MCF 10A (cell line): Measurements from ENCODE around the gene PRRT1. TPM values are rescaled to one million over a fixed set of nuclear protein-coding genes. Genes with fewer than 3 reads are reported as not detected.

ENCODE experiments used
- BruUV-seq: library from RNA; stranded (reverse); fragments of 400-500 nt; replicated peaks from 2 replicates; lab custom pipeline; 2021; lab: Mats Ljungman, UMichigan
- CTCF ChIA-PET: fragments of 300-600 bp; sonication (Branson Sonifier 250); formaldehyde crosslinking; extraction: SDS; loops from one replicate; lab custom pipeline; 2021; ENCODE audit warnings: antibody characterized with exemption, inconsistent platforms; lab: Yijun Ruan, JAX
- POLR2A ChIA-PET: fragments of 300-600, 350-650 bp; sonication (Branson Sonifier 250); formaldehyde crosslinking; extraction: SDS; loops from one replicate; lab custom pipeline; 2020; ENCODE audit warnings: antibody characterized with exemption, inconsistent platforms; lab: Yijun Ruan, JAX
- DNase-seq: peaks from one replicate; pipeline ENCODE4 v3.0.0-alpha.2; 2018; ENCODE audit not compliant: unreplicated experiment
- H3K27ac Mint-ChIP-seq: one replicate; pipeline ENCODE4 v1.8.0; 2022; ENCODE audit warnings: mild to moderate bottlenecking, low read depth, mixed read lengths; ENCODE audit not compliant: unreplicated experiment
- H3K27me3 Mint-ChIP-seq: one replicate; pipeline ENCODE4 v1.8.0; 2022; ENCODE audit warnings: mixed read lengths; ENCODE audit not compliant: insufficient read depth, unreplicated experiment
- H3K36me3 Mint-ChIP-seq: one replicate; pipeline ENCODE4 v1.8.0; 2022; ENCODE audit warnings: mild to moderate bottlenecking, moderate library complexity, mixed read lengths; ENCODE audit not compliant: insufficient read depth, unreplicated experiment
- H3K4me1 Mint-ChIP-seq: one replicate; pipeline ENCODE4 v1.8.0; 2022; ENCODE audit warnings: mixed read lengths; ENCODE audit not compliant: insufficient read depth, unreplicated experiment
- H3K4me3 Mint-ChIP-seq: one replicate; pipeline ENCODE4 v1.8.0; 2022; ENCODE audit warnings: mild to moderate bottlenecking, moderate library complexity, mixed read lengths; ENCODE audit not compliant: unreplicated experiment
- H3K9me3 Mint-ChIP-seq: one replicate; pipeline ENCODE4 v1.8.0; 2022; ENCODE audit warnings: mixed read lengths; ENCODE audit not compliant: unreplicated experiment
- intact Hi-C: fragments of 100-400 bp; cut with micrococcal nuclease; formaldehyde crosslinking; loops from 2 replicates; pipeline ENCODE4 v1.14.1; 2022
- total RNA-seq: library from RNA; stranded (reverse); gene quantifications from 2 replicates; pipeline ENCODE4 v1.2.3, GENCODE V29; 2022
- TF ChIP-seq, protein P1 (sequence below): fragments of 200-600 bp; IDR thresholded peaks from one replicate; pipeline ENCODE4 v1.8.0; 2022; ENCODE audit warnings: antibody characterized with exemption, mild to moderate bottlenecking; ENCODE audit not compliant: unreplicated experiment

Gene PRRT1
- total RNA-seq, 1 experiment from 2014 or later, result 0.19 TPM

DNA sequence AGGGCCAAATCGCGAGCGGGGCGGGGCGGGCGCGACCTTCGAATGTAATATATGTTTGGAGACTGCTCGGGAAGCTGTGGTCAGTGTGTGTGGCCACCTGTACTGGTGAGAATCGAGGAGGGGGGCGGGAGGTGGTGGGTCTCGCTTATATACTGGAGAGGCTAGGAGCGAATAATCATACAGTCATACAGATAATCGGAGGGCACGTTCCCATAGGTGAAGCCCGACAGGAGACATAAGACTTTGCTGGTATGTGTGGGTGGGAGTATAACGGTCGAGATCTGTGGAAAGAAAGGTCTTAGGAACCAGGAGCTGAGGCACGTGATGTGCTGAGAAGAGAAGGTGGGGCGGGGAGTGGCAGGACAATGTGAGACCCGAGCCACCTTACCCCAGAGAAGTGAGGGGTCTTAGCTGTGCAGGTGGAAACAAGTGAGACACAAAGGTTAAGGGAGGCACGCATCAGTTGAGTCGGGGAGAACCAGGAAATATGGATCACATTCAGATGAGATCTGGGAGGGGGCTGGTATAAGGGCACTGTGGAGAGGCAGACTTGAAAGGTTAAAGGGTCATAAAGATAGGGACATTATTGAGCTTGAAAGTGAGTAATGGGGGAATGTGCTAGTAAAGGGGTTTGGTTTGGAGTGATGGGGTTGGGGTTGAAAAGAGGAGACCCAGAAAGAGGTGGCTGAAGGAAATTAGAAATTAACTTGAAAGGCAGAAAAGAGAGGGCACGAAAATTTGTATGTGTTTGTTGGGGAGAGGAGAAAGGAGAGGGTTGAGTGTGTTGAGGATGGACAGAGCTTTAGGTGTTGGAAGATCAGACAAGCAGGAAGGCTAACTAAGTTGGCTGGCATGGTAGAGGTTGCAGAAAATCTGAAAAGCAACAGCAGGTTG, 27.1 kb upstream of the PRRT1 start:
- Mint-ChIP-seq H3K4me3 (peak overlapping the region; percentile 79), H3K4me1 (peaks cover 47% of the 10 kb centered on the region), H3K9me3 (no peaks in the 10 kb centered on the region), H3K27me3 (no peaks in the 10 kb centered on the region), H3K36me3 (peaks cover 50% of the 10 kb centered on the region), H3K27ac (peak overlapping the region; percentile 91)
- no peak for DNase-seq
- TF ChIP-seq, protein P1, sequence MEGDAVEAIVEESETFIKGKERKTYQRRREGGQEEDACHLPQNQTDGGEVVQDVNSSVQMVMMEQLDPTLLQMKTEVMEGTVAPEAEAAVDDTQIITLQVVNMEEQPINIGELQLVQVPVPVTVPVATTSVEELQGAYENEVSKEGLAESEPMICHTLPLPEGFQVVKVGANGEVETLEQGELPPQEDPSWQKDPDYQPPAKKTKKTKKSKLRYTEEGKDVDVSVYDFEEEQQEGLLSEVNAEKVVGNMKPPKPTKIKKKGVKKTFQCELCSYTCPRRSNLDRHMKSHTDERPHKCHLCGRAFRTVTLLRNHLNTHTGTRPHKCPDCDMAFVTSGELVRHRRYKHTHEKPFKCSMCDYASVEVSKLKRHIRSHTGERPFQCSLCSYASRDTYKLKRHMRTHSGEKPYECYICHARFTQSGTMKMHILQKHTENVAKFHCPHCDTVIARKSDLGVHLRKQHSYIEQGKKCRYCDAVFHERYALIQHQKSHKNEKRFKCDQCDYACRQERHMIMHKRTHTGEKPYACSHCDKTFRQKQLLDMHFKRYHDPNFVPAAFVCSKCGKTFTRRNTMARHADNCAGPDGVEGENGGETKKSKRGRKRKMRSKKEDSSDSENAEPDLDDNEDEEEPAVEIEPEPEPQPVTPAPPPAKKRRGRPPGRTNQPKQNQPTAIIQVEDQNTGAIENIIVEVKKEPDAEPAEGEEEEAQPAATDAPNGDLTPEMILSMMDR, result no peak
- ChIA-PET POLR2A (interaction anchor here (0.6 to 5.0 kb wide), 15 partner anchors 8 to 793 kb away, joined by 3 to 112 read pairs (median 4); partner anchors contain the start of genes ATF6B, DXO, FKBPL and GPSM3), CTCF (interaction anchor here (1.1 to 2.0 kb wide), 3 partner anchors 17 to 1098 kb away, joined by 4 to 6 read pairs (median 4); partner anchors contain the start of gene B3GALT4)
- intact Hi-C loops, result loop anchor here (1.0 kb wide), 1 partner anchor 17 kb away; no protein-coding TSS in a partner anchor
- BruUV-seq, result no TSS peak

DNA sequence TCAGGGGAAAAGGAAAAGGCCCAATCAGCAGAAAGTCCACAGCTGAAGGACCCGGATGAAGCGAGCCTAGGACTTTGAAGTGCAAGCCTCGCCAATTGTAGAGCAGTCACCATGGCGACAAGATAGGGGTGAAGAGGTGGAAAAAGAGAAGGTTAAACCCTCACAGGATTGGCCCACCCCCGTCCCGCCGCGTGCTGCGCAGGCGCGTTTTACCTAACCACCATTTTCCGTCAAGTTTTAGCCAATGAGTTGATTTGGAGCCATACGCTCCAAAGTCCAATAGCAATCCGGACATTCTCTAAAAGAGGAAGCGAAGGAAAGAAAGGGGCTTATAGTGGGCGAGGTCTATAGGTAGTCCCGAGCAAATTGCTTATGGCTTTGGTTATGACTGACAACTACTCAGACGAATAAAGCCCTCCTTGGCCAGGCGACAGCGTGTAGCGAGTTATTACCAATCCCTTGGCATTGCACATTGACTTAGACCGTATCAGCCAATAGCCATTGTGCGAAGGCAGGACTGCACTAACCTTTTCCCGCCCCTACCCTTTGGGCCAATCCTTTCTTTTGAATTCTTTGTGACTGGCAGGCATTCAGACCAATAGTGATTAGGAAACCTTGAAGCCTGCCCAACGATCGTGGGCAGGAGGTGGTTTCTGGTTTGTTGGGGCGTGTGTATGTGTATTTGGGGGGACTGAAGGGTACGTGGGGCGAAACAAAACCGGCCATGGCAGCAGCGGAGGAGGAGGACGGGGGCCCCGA, 26.2 kb upstream of the PRRT1 start, which contains the start of gene RNF5:
Gene RNF5, plus strand, starts transcription at position 618 of the 759 bp plus-strand sequence. Its CDS starts 107 bp downstream, at position 725.
- H3K4me1 Mint-ChIP-seq, result peaks cover 55% of the 10 kb centered on the region
- no TSS peak for BruUV-seq
- ChIA-PET CTCF (interaction anchor here (0.6 to 1.3 kb wide), 2 partner anchors 11 to 12 kb away, joined by 3 read pairs; partner anchors contain the start of gene PBX2), POLR2A (interaction anchor here (0.6 to 5.0 kb wide), 23 partner anchors 8 to 1095 kb away, joined by 3 to 112 read pairs (median 4); partner anchors contain the start of genes ATF6B, DXO, EHMT2 and FKBPL)
- DNase-seq, result peak; percentile 100
- intact Hi-C loops, result loop anchor here (1.0 kb wide), 2 partner anchors 17 to 24 kb away; partner anchors contain the start of gene PPT2
- peak within 1 kb of the TSS; percentile 91 for H3K27ac Mint-ChIP-seq
- H3K27me3 Mint-ChIP-seq, result no peaks in the 10 kb centered on the region
- H3K36me3 Mint-ChIP-seq, result peaks cover 44% of the 10 kb centered on the region
- H3K4me3 Mint-ChIP-seq, result peak within 1 kb of the TSS; percentile 79
- H3K9me3 Mint-ChIP-seq, result no peaks in the 10 kb centered on the region
- TF ChIP-seq, protein P1, result no peak

DNA sequence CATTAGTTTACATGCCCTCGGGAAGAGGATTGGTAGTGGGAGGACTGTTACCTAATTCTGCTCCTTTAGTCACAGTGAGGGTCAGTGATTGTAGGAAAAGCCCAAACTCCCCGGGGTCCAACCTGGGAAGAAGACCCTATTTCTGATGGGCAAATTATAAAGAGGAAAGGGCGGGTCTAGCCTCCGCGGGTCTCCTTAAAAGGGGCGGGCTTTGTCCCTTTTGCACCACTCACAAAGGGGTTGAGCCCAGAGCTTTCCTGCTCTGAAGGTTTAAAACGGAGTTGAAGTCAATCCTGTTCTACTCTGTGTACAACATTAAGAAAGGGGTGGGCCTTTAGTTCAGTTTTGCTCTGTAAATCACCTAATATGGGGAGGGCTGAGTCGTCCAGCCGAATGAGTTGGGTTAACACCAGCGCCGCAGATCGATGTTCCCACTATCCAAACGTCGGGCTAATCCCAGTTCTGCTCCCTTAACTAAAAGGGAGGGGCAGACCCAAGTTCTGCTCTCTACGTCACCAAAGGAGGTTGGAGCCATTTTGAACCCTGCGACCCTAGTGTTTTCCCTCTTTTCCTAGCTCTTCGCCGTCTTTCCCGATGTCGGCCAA, 25.5 kb upstream of the PRRT1 start:
- H3K4me1 Mint-ChIP-seq, result peaks cover 58% of the 10 kb centered on the region
- intact Hi-C loops, result loop anchor here (1.0 kb wide), 1 partner anchor 23 kb away; the partner anchor contains the start of gene PPT2
- peak; percentile 84 for DNase-seq
- no TSS peak for BruUV-seq
- H3K27me3 Mint-ChIP-seq, result no peaks in the 10 kb centered on the region
- H3K27ac Mint-ChIP-seq, result peak overlapping the region; percentile 91
- peak overlapping the region; percentile 79 for H3K4me3 Mint-ChIP-seq
- H3K9me3 Mint-ChIP-seq, result no peaks in the 10 kb centered on the region
- H3K36me3 Mint-ChIP-seq, result peaks cover 44% of the 10 kb centered on the region
- TF ChIP-seq, protein P1, result no peak
- ChIA-PET CTCF (interaction anchor here (0.6 to 1.3 kb wide), 2 partner anchors 12 to 13 kb away, joined by 3 read pairs; partner anchors contain the start of gene PBX2), POLR2A (interaction anchor here (0.6 to 5.0 kb wide), 25 partner anchors 9 to 1095 kb away, joined by 3 to 112 read pairs (median 4); partner anchors contain the start of genes ATF6B, DXO, EHMT2 and FKBPL)
